Fibroblast of lung (primary cell): Measurements from ENCODE around the gene CACNB2. TPM values are rescaled to one million over a fixed set of nuclear protein-coding genes. Genes with fewer than 3 reads are reported as not detected.
"Not testable (repeated sequence)": the region's sequence is repeated elsewhere in the genome, so short reads cannot be mapped to it uniquely, and the experiment has no call there.

Experiments
- DNase-seq, 2 donors: peaks; one replicate each; pipeline versions ENCODE4 v3.0.0 to v3.0.0-alpha.2; 2010; ENCODE audit warnings: low read depth in 2 of 2
- H2AFZ ChIP-seq: 2 replicates; pipeline ENCODE4 v1.5.1; 2012; ENCODE audit warnings: low read length, control low read depth, inconsistent platforms
- H3K27ac ChIP-seq: 2 replicates; pipeline ENCODE4 v1.5.1; 2011; ENCODE audit warnings: low read length, control low read depth; ENCODE audit not compliant: insufficient read depth
- H3K27me3 ChIP-seq: 2 replicates; pipeline ENCODE4 v1.5.1; 2011; ENCODE audit warnings: mild to moderate bottlenecking, low read length; ENCODE audit not compliant: control insufficient read depth, insufficient read depth
- H3K36me3 ChIP-seq: 2 replicates; pipeline ENCODE4 v1.5.1; 2011; ENCODE audit warnings: low read length; ENCODE audit not compliant: control insufficient read depth, insufficient read depth
- H3K4me1 ChIP-seq: 2 replicates; pipeline ENCODE4 v1.5.1; 2011; ENCODE audit warnings: low read length; ENCODE audit not compliant: control insufficient read depth, insufficient read depth; ENCODE audit errors: extremely low read depth
- H3K4me2 ChIP-seq: 2 replicates; pipeline ENCODE4 v1.5.1; 2011; ENCODE audit warnings: low read length, control low read depth; ENCODE audit not compliant: insufficient read depth; ENCODE audit errors: extremely low read depth
- H3K4me3 ChIP-seq, 4 experiments: fragments of 200-600 bp in 1 of 4; sonication (generic) in 1 of 4; replicated peaks in 1 of 4; 2 replicates each; pipeline ENCODE4 v1.5.1; 2011 to 2016; ENCODE audit warnings: low read length in 4 of 4, low read depth in 3 of 4, mild to moderate bottlenecking in 3 of 4, control low read depth in 2 of 4, inconsistent platforms in 1 of 4, mixed read lengths in 1 of 4; ENCODE audit not compliant: insufficient read depth in 1 of 4; ENCODE audit errors: control extremely low read depth in 1 of 4
- H3K79me2 ChIP-seq: 2 replicates; pipeline ENCODE4 v1.5.1; 2012; ENCODE audit warnings: mild to moderate bottlenecking, low read length, inconsistent platforms; ENCODE audit not compliant: control insufficient read depth, insufficient read depth
- H3K9ac ChIP-seq: 2 replicates; pipeline ENCODE4 v1.5.1; 2011; ENCODE audit warnings: mild to moderate bottlenecking, low read length, control low read depth; ENCODE audit not compliant: insufficient read depth
- H3K9me3 ChIP-seq: 2 replicates; pipeline ENCODE4 v1.5.1; 2012; ENCODE audit warnings: low read depth, low read length; ENCODE audit not compliant: control insufficient read depth, insufficient read depth
- H4K20me1 ChIP-seq: 2 replicates; pipeline ENCODE4 v1.5.1; 2011; ENCODE audit warnings: low read length; ENCODE audit not compliant: control insufficient read depth, insufficient read depth; ENCODE audit errors: extremely low read depth
- EZH2 ChIP-seq: IDR thresholded peaks from 2 replicates; pipeline ENCODE4 v1.5.1; 2012; ENCODE audit warnings: low read length, control low read depth, mild to moderate bottlenecking; ENCODE audit errors: missing control alignments
- polyA plus RNA-seq, 2 donors: library from polyadenylated mRNA; depleted of rRNA in 1 of 2; stranded (reverse) in 1 of 2; unstranded in 1 of 2; fragments of >200 nt; gene quantifications; 2 replicates each; pipeline ENCODE4 v1.2.1, GENCODE V29; 2011 to 2012; ENCODE audit warnings: missing spikeins in 1 of 2
- total RNA-seq: library from RNA; depleted of rRNA; stranded (reverse); fragments of >200 nt; gene quantifications from 2 replicates; pipeline ENCODE4 v1.2.1, GENCODE V29; 2014
- TF ChIP-seq, protein P1 (sequence below), 2 donors: IDR thresholded peaks in 1 of 2; conservative IDR thresholded peaks in 1 of 2; 1 replicate in 1 of 2; 2 replicates in 1 of 2; pipeline ENCODE4 v1.5.1; 2011 to 2012; ENCODE audit warnings: low read length in 2 of 2, control low read depth in 1 of 2, inconsistent platforms in 1 of 2, low read depth in 1 of 2, mild to moderate bottlenecking in 1 of 2

Gene CACNB2
- total and polyA plus RNA-seq, 2 donors (not counting 1 experiment from before 2014, with no cell fraction given) = 0.66 to 0.70 TPM

DNA sequence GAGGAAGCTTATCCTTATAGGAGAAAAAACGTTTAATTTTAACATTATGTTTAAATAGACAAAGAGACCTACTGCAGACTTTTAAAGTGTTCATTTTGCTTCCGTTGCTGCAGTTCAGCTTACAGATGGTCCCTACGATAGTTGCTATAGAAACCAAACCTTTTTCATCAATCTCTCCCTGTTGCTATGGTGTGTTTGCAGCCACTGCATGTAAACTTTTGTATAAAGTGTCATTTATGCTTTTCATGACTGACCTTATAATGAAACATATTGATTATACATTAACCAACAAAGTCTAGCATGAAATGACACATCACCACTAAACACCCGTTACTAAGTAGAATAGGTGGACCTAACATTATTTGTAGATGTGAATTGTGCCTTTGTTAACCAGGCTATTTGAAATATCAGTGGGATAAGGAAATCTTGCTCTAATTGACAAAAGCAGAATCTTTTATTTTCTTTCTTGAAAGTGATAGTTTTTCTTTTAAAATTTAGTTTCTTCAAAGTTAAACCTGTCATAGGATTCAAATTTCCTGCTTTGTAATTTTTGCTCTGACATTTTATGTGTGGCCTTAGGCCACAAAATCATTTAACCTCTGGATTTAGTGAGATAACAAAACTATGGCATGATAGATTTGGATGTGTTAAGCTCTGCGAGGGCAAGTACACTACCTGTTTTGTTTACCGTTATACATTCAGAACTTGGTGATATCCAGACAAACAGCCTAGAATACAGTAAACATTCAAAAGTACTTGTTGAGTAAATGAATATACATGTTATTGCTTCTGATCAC is 64.0 kb downstream of the CACNB2 start:
- no peak overlapping the region for H3K4me2 ChIP-seq
- H4K20me1 ChIP-seq = no peaks in the 10 kb centered on the region
- H2AFZ ChIP-seq = no peak overlapping the region
- TF ChIP-seq, protein P1, sequence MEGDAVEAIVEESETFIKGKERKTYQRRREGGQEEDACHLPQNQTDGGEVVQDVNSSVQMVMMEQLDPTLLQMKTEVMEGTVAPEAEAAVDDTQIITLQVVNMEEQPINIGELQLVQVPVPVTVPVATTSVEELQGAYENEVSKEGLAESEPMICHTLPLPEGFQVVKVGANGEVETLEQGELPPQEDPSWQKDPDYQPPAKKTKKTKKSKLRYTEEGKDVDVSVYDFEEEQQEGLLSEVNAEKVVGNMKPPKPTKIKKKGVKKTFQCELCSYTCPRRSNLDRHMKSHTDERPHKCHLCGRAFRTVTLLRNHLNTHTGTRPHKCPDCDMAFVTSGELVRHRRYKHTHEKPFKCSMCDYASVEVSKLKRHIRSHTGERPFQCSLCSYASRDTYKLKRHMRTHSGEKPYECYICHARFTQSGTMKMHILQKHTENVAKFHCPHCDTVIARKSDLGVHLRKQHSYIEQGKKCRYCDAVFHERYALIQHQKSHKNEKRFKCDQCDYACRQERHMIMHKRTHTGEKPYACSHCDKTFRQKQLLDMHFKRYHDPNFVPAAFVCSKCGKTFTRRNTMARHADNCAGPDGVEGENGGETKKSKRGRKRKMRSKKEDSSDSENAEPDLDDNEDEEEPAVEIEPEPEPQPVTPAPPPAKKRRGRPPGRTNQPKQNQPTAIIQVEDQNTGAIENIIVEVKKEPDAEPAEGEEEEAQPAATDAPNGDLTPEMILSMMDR (conservative IDR thresholded peaks at IDR 0.05 in 1 of 2, IDR thresholded peaks at IDR 0.05 in 1 of 2; ENCODE audit: low read depth in 1 of 2, low read length in 2 of 2) = no peak
- TF ChIP-seq EZH2 = no peak
- no peaks in the 10 kb centered on the region for H3K27me3 ChIP-seq
- DNase-seq = peak; percentile 22 to 40
- H3K4me3 ChIP-seq = no peak overlapping the region
- no peaks in the 10 kb centered on the region for H3K79me2 ChIP-seq
- no peaks in the 10 kb centered on the region for H3K9me3 ChIP-seq
- peaks cover 2% of the 10 kb centered on the region for H3K4me1 ChIP-seq
- H3K36me3 ChIP-seq = no peaks in the 10 kb centered on the region
- no peak overlapping the region for H3K9ac ChIP-seq
- H3K27ac ChIP-seq = no peak overlapping the region

DNA sequence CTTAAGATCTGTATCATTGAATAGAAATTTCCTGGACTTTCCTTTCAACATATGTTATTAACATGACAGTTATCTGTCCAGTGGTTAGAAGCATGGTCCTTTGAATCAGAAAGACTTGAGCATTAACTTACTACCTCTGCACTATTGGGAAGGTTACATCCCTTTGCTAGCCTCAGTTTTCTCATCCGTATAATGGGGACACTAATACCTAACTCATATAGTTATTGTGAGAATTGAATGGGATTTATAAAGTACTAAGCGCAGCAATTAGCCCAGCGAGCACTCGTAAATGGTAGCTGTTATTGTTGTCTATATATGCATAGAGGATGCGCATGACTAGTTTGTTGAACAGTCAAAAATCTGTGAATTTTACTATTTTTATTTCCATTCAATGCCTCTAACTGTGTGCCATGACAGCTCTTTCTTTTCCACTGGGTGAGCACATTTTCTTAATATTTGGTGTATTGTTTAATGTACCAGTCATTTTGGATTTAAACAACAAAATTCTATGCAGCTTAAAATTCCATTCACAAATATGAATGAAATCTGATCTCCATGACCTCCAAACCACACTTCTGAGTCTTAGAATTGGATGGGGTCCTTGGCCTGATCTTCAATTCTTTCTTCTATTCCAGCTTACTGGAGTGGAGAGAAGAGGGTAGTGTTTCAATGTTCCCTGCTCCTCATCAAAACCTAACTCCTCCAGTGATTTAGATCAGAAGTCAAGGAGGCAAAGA is 65.0 kb downstream of the CACNB2 start:
- H3K4me3 ChIP-seq = no peak overlapping the region
- peaks cover 2% of the 10 kb centered on the region for H3K4me1 ChIP-seq
- H3K79me2 ChIP-seq = no peaks in the 10 kb centered on the region
- TF ChIP-seq, protein P1 (conservative IDR thresholded peaks at IDR 0.05 in 1 of 2, IDR thresholded peaks at IDR 0.05 in 1 of 2; ENCODE audit: low read depth in 1 of 2, low read length in 2 of 2) = no peak
- no peak for TF ChIP-seq EZH2
- no peak overlapping the region for H3K27ac ChIP-seq
- H3K4me2 ChIP-seq = peak overlapping the region; percentile 33
- no peaks in the 10 kb centered on the region for H4K20me1 ChIP-seq
- no peaks in the 10 kb centered on the region for H3K27me3 ChIP-seq
- no peaks in the 10 kb centered on the region for H3K9me3 ChIP-seq
- peak; percentile 57 to 60 for DNase-seq
- no peak overlapping the region for H3K9ac ChIP-seq
- H2AFZ ChIP-seq = no peak overlapping the region
- H3K36me3 ChIP-seq = no peaks in the 10 kb centered on the region

DNA sequence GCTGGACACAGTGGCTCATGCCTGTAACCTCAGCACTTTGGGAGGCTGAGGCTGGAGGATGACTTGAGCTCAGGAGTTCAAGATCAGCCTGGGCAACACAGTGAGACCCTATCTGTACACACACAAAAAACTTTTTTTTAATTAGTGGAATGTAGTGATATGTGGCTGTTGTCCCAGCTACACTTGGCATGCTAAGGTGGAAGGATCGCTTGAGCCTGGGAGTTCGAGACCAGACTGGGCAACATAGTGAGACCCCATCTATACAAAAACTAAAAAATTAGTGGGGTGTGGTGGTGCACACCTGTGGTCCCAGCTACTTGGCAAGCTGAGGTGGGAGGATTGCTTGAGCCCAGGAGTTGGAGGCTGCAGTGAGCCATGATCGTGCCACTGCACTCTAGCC is 68.0 kb downstream of the CACNB2 start:
- H3K4me2 ChIP-seq, H3K4me3 ChIP-seq, H3K9me3 ChIP-seq, DNase-seq, H3K9ac ChIP-seq, H3K79me2 ChIP-seq, H3K36me3 ChIP-seq, H3K27ac ChIP-seq, H3K4me1 ChIP-seq, H3K27me3 ChIP-seq, H2AFZ ChIP-seq, H4K20me1 ChIP-seq: not testable (repeated sequence)
